ENCODE data around the gene ANKS6. TPM values are rescaled to one million over a fixed set of nuclear protein-coding genes. Genes with fewer than 3 reads are reported as not detected.

Gene ANKS6
- total and polyA plus RNA-seq, 2 of the 8 experiments (the other 6 are each of a cell fraction or from before 2014, with no cell fraction given) = 34.1 to 56.3 TPM

- no peaks in the 10 kb centered on the region for H3K9me3 ChIP-seq (ENCODE audit: insufficient read depth in 2 of 2, low read depth in 1 of 2, low read length in 1 of 2)
- H3K23me2 ChIP-seq (ENCODE audit: low read depth, low read length) = peaks cover 7% of the 10 kb centered on the region; the same call in 1 of the 2 replicates
- no peak for TF ChIP-seq MAX (IDR thresholded peaks at IDR 0.05)
- no peak overlapping the region for H4K91ac ChIP-seq (replicated peaks; ENCODE audit: insufficient read length, low read length)
- no peak overlapping the region for H3K23ac ChIP-seq (ENCODE audit: insufficient read length)
- no peak overlapping the region for H3K27ac ChIP-seq (ENCODE audit: low read depth, low read length)
- H3K4me3 ChIP-seq (ENCODE audit: extremely low read depth in 1 of 4, insufficient read depth in 2 of 4, low read depth in 3 of 4, low read length in 4 of 4) = no peak overlapping the region
- no peak for FAIRE-seq
- no peak overlapping the region for H4K8ac ChIP-seq (ENCODE audit: extremely low read depth, insufficient read depth, low read length)
- no peak overlapping the region for H3K9ac ChIP-seq (replicated peaks in 1 of 4; ENCODE audit: extremely low read depth in 1 of 4, low read depth in 3 of 4, low read length in 3 of 4)
- H3K4me1 ChIP-seq (replicated peaks in 1 of 4; ENCODE audit: control insufficient read depth in 3 of 4, insufficient read depth in 4 of 4, low read length in 3 of 4) = peaks cover 4 to 18% (median 10%) of the 10 kb centered on the region in 4 experiments
- 71% methylated on average over 2 of the region's 2 CpGs; no CpG with 5 or more reads in 1 of the 2 experiments for WGBS, 2 experiments (ENCODE audit: extremely low coverage in 1 of 2, insufficient coverage in 1 of 2, insufficient read length in 1 of 2, insufficient replicate concordance in 2 of 2, low coverage in 1 of 2, low lambda C conversion rate in 2 of 2, missing lambda C conversion rate in 1 of 2)
- no peak overlapping the region for H2BK12ac ChIP-seq (ENCODE audit: low read depth, low read length)
- H4K5ac ChIP-seq (ENCODE audit: insufficient read length, low read depth, low read length) = no peak overlapping the region
- H2BK15ac ChIP-seq (ENCODE audit: low read length) = no peak overlapping the region
- H3K79me1 ChIP-seq (ENCODE audit: low read depth, low read length) = no peaks in the 10 kb centered on the region
- H3K18ac ChIP-seq (ENCODE audit: extremely low read depth, low read length) = no peak overlapping the region
- no peak overlapping the region for H2AFZ ChIP-seq (ENCODE audit: low read length)
- H3K4me2 ChIP-seq (ENCODE audit: insufficient read depth in 1 of 2, low read depth in 2 of 2, low read length in 2 of 2) = no peak overlapping the region
- H3K36me3 ChIP-seq (ENCODE audit: control insufficient read depth in 2 of 4, insufficient read depth in 4 of 4, low read length in 3 of 4) = no peaks in the 10 kb centered on the region
- H2AK5ac ChIP-seq (ENCODE audit: low read depth, low read length) = no peak overlapping the region
- no peak overlapping the region for H2BK20ac ChIP-seq (ENCODE audit: low read length)
- CTCF ChIA-PET (ENCODE audit: partially characterized antibody) = no interaction called here
- POLR2A ChIA-PET (ENCODE audit: partially characterized antibody) = no interaction called here
- H4K20me1 ChIP-seq (replicated peaks in 1 of 2; ENCODE audit: control insufficient read depth in 1 of 2, insufficient read depth in 2 of 2, low read length in 2 of 2) = no peaks in the 10 kb centered on the region
- no peak overlapping the region for H3K4ac ChIP-seq (replicated peaks; ENCODE audit: insufficient read length, low read depth, low read length)
- DNase-seq (ENCODE audit: low read depth in 1 of 2, low spot score in 2 of 2) = no peak
- H3K56ac ChIP-seq (replicated peaks; ENCODE audit: insufficient read length, low read depth, low read length) = no peak overlapping the region
- no peak overlapping the region for H2BK5ac ChIP-seq (ENCODE audit: low read depth, low read length)
- no peak overlapping the region for H2BK120ac ChIP-seq (replicated peaks; ENCODE audit: low read depth, low read length)
- H3K79me2 ChIP-seq (ENCODE audit: control insufficient read depth in 1 of 2, insufficient read depth in 2 of 2, low read length in 2 of 2) = no peaks in the 10 kb centered on the region
- H3K14ac ChIP-seq (ENCODE audit: insufficient read length) = no peak overlapping the region
- H3K27me3 ChIP-seq (replicated peaks in 1 of 4; ENCODE audit: control insufficient read depth in 3 of 4, extremely low read depth in 1 of 4, insufficient read depth in 3 of 4, low read length in 3 of 4) = peaks cover 0 to 5% (median 2%) of the 10 kb centered on the region in 4 experiments; a peak in 2 of 7 replicates
Measured at GRCh38 chr9:98804083-98804482, 7.7 kb upstream of the ANKS6 start.

All from H1 (cell line).